Inferior parietal cortex (tissue), 1 donor: Measurements from ENCODE around the gene PJA2.
"Not testable (repeated sequence)": the region's sequence is repeated elsewhere in the genome, so short reads cannot be mapped to it uniquely, and the experiment has no call there.

ENCODE experiments used
- DNase-seq: peaks from one replicate; pipeline ENCODE4 v3.0.0-alpha.2; 2016; ENCODE audit errors: extremely low spot score

PJA2 gene

GRCh38 chr5:109409844-109410388 is at the start of gene PJA2:
Gene PJA2, minus strand, starts transcription at chr5:109409974. Its CDS starts 26,541 bp downstream, at chr5:109383433.
- DNase-seq: peak; percentile 99

- no peak for DNase-seq
Observed at GRCh38 chr5:109455598-109456096, 45.9 kb upstream of the PJA2 start.

- no peak for DNase-seq
Observed at GRCh38 chr5:109454731-109455505, 45.1 kb upstream of the PJA2 start.

DNA sequence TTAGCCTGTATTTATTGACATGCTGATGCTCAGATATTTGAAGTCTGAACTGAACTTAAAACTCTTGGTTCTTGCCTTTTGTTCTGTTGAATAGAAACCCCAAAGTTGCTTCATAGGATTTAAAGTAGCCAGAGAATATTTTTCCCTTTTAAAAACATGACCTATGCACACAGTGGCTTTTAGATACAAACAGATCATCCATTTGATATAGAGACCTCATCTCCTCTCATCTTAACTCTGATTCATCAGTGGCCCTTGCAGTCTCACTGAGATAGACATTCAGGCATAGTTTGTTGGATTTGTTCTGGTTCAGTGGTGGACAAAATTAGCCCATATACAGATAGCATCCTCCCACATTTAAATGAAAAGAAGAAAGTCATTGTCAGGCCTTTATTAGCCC is 43.5 kb upstream of the PJA2 start:
- no peak for DNase-seq

- no peak for DNase-seq
Observed at GRCh38 chr5:109452661-109453060, 42.9 kb upstream of the PJA2 start.

GRCh38 chr5:109451146-109451545 is 41.4 kb upstream of the PJA2 start:
- peak; percentile 74 for DNase-seq

DNA sequence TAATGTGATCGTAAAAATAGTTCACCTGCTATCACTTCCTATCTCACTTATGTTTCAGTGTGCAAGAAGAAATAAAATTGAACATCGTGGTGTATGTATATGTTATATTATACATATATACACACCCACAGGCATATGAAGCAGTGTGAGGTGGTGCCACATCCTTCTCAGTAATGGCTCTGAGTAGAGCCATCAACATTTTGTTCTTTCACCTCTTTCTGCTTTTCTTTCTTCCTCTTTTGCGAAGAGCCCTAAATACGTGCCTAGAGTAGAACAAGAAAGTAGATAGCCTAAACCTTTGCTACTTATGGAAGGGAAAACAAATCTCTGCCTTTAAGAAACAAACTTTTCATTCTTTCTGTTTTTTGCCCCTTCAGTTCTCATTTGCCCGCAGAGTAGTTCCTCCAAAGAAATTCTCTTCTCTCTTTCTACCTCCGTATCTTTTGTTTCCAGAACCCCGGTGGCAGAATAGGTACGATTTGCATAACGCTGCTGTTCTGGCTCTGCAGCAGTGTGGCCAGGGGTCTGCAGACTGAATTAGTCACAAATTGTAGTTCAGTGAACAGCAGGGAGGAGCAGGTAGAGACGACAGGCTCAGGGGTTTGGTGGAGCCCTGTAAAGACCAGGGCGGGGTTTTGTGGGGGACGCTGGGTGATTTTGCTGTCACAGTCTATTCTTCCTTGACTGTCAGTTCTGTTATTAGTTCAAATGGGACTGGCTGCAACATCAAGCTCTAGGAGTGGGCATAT is 40.5 kb upstream of the PJA2 start:
- DNase-seq: no peak

DNA sequence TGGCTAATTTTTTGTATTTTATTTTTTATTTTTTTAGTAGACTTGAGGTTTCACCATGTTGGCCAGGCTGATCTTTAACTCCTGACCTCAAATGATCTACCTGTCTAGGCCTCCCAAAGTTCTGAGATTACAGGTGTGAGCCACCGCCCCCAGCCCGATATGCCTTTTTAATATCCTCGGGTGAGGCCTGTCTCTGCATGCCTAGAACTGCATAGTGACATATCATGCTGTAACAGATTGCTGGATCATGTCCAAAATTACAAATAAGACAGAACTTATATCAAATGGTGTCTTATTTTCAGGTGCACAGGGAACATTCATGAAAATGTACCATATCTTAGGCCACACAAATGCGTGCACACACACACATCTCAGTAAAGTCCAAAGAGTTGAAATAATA is 39.1 kb upstream of the PJA2 start:
- no peak for DNase-seq

DNA sequence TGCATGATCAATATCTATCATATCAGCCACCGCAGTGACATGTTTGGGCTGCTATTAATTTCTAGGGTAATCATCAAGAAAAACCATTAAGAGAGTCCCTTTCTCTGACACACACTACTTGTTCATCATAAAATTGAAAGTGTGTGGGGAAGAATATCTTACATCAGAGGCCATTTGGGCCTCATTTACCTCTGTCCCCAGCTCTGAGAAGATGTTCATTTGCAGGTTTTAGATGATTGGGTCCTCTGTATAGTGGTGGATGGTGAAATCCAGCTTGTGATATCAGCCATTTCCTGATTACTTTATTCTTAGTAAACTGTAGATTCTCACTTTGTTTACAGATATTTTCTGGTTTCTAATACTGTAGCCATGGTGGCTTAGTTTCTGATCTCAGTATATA is 29.8 kb upstream of the PJA2 start:
- DNase-seq: no peak

DNA sequence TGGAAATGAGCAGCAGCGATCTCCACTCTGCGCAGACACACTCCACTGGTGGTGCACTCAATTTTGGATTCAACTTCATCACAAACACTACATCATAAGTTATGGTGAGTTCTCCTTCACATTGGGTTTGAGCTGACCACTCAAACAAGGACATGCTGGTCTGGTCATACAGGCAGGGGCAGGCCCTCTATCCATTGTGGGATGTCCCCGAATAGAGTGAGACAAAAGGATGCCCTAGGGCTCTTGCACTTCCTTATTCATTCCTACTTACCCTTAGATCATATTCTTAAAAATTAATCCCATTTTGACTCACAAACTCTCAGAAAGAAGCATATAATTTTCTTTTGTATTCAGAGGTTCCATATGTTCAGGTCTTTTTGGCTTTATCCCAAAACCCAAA is 16.3 kb upstream of the PJA2 start:
- DNase-seq: no peak

DNA sequence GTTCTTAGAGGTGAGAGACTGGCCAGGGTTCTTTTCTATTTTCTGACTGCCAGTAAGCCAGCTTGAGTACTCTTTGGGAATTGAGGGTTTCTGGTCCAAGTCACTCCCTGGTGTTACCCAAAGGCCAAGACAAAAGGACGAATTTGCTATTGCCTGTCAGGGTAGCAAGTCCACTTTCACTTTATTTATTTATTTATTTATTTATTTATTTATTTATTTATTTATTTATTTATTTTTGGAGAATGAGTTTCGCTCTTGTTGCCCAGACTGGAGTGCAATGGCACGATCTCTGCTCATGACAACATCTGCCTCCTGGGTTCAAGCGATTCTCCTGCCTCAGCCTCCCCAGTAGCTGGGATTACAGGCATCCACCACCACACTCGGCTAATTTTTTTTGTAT is 15.7 kb upstream of the PJA2 start:
- DNase-seq: not testable (repeated sequence)

- DNase-seq: no peak
Observed at GRCh38 chr5:109421956-109422355, 12.2 kb upstream of the PJA2 start.

- no peak for DNase-seq
Observed at GRCh38 chr5:109418712-109419352, 9.1 kb upstream of the PJA2 start.

DNA sequence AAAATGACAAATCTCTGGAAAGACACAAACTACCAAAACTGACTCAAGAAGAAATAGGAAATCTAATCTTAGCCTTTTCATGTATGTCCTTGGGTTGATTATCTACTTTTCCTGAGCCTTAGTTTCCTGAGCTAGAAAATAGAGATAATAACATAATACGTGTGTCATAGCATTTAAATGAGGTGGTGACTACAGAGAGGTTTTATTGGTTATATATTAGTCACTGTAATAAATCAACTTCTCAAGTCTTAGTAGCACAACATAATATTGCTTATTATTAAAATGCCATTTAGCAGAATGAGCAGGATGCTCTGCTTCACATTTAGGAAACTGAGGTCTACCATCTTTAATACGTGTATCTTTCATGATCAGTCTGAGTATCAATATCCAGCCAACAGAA is 7.1 kb upstream of the PJA2 start:
- DNase-seq: no peak

DNA sequence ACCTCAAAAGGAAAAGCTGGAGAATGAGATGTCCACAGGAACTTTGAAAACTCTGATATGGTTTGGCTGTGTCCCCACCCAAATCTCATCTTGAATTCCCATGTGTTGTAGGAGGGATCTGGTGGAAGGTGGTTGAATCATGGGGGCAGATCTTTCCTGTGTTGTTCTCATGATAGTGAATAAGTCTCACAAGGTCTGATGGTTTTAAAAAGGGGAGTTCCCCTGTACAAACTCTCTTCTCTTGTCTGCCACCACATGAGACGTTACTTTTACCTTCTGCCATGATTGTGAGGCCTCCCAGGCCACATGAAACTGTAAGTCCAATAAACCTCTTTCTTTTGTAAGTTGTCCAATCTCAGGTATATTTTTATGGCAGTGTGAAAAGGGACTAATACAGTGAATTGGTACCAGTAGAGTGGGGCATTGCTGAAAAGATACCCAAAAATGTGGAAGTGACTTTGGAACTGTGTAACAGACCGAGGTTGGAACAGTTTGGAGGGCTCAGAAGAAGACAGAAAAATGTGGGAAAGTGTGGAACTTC is 4.2 kb upstream of the PJA2 start:
- not testable (repeated sequence) for DNase-seq

DNA sequence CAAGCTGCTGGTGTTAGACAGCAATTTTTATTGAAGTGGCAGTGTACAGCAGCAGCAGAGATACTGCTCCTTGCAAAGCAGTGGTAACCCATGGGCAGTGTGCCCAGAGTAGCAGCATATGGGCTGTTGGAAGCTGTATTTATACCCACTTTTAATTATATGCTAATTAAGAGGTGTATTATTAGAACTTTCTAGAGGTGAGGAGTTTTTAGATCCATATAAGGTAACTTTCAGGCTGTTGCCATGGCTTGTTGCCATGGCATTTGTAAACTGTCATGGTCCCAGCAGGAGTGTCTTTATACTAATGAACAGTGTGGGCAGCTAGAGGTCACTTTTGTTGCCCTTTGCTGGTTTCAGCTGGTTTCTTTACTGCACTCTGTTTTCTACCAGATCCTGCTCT is 3.7 kb upstream of the PJA2 start:
- no peak for DNase-seq

DNA sequence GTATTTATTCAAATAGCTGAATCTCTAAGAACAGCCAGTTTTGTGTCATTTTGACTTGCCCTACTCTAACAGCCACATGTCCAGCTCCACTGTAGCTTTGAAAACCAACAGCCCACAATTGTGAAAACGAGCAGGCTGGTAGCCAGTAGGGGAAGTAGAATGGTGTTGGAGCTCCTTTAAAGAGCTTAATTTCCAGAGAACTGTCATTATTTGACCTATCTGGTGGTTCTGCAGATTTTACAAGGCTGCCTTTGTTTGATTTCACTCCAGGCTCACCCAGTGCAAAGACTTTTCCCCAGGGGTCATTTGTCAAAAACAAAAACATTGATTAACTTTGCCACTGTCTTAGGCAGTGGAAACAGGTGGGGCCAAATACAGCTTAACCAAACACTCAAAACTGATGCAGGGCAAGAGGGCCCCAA is 3.2 kb upstream of the PJA2 start:
- no peak for DNase-seq

DNA sequence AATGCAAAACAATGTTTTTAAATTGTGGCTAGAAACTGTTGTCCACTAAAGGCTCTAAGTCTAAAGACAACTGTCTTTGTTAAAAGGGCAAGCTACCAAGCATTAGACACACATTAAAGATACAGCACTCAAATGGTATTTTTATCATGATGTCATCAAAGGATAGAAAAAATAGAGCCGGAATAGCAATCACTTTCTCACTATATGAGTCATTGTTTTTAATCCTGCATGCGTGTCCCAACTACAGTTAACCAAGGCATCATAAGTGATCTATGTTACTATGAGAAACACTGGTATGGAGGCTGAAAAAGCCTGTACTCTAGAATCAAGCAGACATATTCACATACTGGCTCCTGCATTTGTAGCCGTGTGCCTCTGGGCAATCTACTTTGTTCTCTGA is 1.9 kb upstream of the PJA2 start:
- DNase-seq: peak; percentile 58

- DNase-seq: peak; percentile 50
Observed at GRCh38 chr5:109411149-109411514, 1.4 kb upstream of the PJA2 start.

DNA sequence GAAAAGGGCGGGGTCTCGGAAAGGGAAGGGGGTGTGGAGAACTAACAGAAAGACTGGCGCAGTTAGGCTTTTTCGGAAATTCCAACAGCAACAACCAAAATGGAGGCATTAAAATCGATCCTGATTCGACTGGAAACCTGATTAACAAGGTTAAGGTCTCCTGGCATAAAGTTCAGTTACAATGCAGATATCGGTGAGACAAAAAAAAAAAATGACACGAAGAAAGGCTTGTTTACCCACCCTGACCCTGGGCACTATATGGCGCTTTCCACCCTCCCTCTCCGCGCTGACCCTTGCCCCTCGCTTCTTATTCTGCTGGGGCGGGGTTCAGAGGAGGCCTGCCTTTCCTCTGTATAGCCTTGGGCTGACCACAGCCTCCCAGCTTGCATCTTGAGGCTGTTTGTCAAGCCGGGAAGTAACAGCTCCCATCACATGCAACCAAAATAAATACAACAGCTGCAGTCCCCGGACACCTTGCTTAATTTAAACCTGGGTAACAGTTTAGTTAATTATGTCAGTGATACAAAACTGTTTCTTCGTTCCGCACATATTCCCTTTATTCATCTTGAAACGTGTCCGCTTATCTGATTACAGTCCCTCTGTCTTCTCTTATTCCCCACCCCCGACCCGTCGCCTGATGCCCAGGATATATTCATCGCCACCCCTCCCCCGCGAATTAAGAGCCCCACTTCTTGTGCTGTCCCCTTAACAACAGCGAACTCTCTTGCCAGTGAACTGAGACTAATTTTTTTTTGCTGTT is 795 bp upstream of the PJA2 start:
- no peak for DNase-seq
